ENCODE data around the gene MITF. TPM values are rescaled to one million over a fixed set of nuclear protein-coding genes. Genes with fewer than 3 reads are reported as not detected.

Gene MITF
- total and polyA plus RNA-seq, 2 donors (not counting 1 experiment from before 2014, with no cell fraction given): 0.10 TPM; not detected in 1

DNA sequence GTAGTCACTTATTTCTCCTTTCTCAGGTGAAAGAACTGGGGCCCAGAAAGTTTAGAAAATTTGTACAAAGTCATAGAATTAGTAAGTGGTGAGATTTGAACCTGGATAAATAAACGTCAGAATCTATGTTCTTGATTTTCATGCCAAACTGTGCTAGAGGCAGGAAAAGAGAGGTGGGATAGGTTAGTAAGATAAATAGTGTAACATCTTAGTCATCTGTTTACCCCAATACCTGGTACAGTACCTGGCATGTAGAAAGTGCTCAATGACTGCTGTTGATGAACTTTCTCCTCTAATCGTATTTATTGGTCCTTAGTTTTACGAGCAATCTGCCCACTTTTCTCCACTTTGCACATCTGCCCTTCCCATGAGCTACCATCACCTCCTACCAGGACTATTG is 124.9 kb downstream of the MITF start:
- H3K4me1 Mint-ChIP-seq: no peaks in the 10 kb centered on the region
- Histone ChIP-seq H4K20me1 (ENCODE audit: control insufficient read depth, insufficient read depth, low read length, poor library complexity, severe bottlenecking) (no peaks in the 10 kb centered on the region), H3K36me3 (replicated peaks in 1 of 2; ENCODE audit: control extremely low read depth in 1 of 2, control insufficient read depth in 1 of 2, extremely low read depth in 1 of 2, insufficient read depth in 2 of 2, low read length in 1 of 2) (no peaks in the 10 kb centered on the region), H3K79me2 (ENCODE audit: control insufficient read depth, insufficient read depth, low read length) (no peaks in the 10 kb centered on the region), H3K27me3 (replicated peaks in 1 of 4; ENCODE audit: control extremely low read depth in 1 of 4, control insufficient read depth in 3 of 4, insufficient read depth in 4 of 4, low read length in 3 of 4) (no peaks in the 10 kb centered on the region), H3K4me2 (replicated peaks; ENCODE audit: low read depth, low read length, poor library complexity, severe bottlenecking) (no peak overlapping the region), H3K4me1 (ENCODE audit: control insufficient read depth in 2 of 2, insufficient read depth in 2 of 2, low read length in 2 of 2) (no peaks in the 10 kb centered on the region), H3K9me3 (ENCODE audit: control extremely low read depth in 1 of 3, control insufficient read depth in 2 of 3, insufficient read depth in 1 of 3, low read length in 2 of 3) (no peaks in the 10 kb centered on the region), H3K9ac (ENCODE audit: low read length) (no peak overlapping the region), H3K4me3 (ENCODE audit: control extremely low read depth in 1 of 5, extremely low read depth in 1 of 5, insufficient read depth in 1 of 5, low read depth in 2 of 5, low read length in 4 of 5) (no peak overlapping the region), H3K27ac (ENCODE audit: low read length in 2 of 2) (no peak overlapping the region), H2AFZ (ENCODE audit: insufficient read depth, low read depth, low read length, poor library complexity, severe bottlenecking) (no peak overlapping the region)
- no peaks in the 10 kb centered on the region for H3K9me3 Mint-ChIP-seq (ENCODE audit: insufficient read depth)
- WGBS (ENCODE audit: insufficient coverage): 89% methylated on average over 3 of the region's 3 CpGs
- DNase-seq (no peak), ATAC-seq (ENCODE audit: low read depth) (no peak)
- POLR2A ChIA-PET: no interaction called here
- CTCF ChIA-PET: no interaction called here
- H3K4me3 Mint-ChIP-seq: no peak overlapping the region
- intact Hi-C loops (cut with micrococcal nuclease): no loop called here
- TF ChIP-seq, protein P1, sequence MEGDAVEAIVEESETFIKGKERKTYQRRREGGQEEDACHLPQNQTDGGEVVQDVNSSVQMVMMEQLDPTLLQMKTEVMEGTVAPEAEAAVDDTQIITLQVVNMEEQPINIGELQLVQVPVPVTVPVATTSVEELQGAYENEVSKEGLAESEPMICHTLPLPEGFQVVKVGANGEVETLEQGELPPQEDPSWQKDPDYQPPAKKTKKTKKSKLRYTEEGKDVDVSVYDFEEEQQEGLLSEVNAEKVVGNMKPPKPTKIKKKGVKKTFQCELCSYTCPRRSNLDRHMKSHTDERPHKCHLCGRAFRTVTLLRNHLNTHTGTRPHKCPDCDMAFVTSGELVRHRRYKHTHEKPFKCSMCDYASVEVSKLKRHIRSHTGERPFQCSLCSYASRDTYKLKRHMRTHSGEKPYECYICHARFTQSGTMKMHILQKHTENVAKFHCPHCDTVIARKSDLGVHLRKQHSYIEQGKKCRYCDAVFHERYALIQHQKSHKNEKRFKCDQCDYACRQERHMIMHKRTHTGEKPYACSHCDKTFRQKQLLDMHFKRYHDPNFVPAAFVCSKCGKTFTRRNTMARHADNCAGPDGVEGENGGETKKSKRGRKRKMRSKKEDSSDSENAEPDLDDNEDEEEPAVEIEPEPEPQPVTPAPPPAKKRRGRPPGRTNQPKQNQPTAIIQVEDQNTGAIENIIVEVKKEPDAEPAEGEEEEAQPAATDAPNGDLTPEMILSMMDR (IDR thresholded peaks at IDR 0.05): no peak
- no peak for TF ChIP-seq EZH2 (IDR thresholded peaks at IDR 0.05; ENCODE audit: borderline replicate concordance, insufficient read depth, low read depth, low read length, poor library complexity, severe bottlenecking)
- no peaks in the 10 kb centered on the region for H3K27me3 Mint-ChIP-seq
- H3K27ac Mint-ChIP-seq: no peak overlapping the region

DNA sequence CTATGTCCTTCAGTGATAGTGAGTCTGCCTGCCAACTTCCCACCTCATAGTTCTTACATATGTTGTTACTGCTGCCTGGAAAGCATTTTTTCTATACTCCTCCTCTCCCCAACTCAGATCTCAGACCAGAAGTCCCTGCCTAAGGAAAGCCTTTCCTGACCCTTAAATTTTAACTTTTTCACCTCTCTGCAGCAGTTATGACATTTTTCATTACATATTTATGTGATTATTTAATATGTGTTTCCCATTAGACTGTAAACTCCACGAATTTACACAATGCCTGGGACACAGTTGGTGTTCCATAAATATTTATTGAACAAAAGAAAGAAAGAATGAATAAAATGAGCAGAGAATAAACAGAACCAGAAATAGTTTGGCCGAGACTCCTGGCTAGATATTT is 125.5 kb downstream of the MITF start:
- H2AFZ ChIP-seq (ENCODE audit: insufficient read depth, low read depth, low read length, poor library complexity, severe bottlenecking): no peak overlapping the region
- H3K27me3 ChIP-seq (replicated peaks in 1 of 4; ENCODE audit: control extremely low read depth in 1 of 4, control insufficient read depth in 3 of 4, insufficient read depth in 4 of 4, low read length in 3 of 4): no peaks in the 10 kb centered on the region
- no peaks in the 10 kb centered on the region for H3K4me1 ChIP-seq (ENCODE audit: control insufficient read depth in 2 of 2, insufficient read depth in 2 of 2, low read length in 2 of 2)
- H3K9me3 ChIP-seq (ENCODE audit: control extremely low read depth in 1 of 3, control insufficient read depth in 2 of 3, insufficient read depth in 1 of 3, low read length in 2 of 3): no peaks in the 10 kb centered on the region
- no peak overlapping the region for H3K27ac Mint-ChIP-seq
- H4K20me1 ChIP-seq (ENCODE audit: control insufficient read depth, insufficient read depth, low read length, poor library complexity, severe bottlenecking): no peaks in the 10 kb centered on the region
- H3K4me3 ChIP-seq (ENCODE audit: control extremely low read depth in 1 of 5, extremely low read depth in 1 of 5, insufficient read depth in 1 of 5, low read depth in 2 of 5, low read length in 4 of 5): no peak overlapping the region
- ATAC-seq (ENCODE audit: low read depth): no peak
- H3K27me3 Mint-ChIP-seq: no peaks in the 10 kb centered on the region
- WGBS (ENCODE audit: insufficient coverage): no CpG with 5 or more reads among the region's 2 CpGs
- no peak for TF ChIP-seq EZH2 (IDR thresholded peaks at IDR 0.05; ENCODE audit: borderline replicate concordance, insufficient read depth, low read depth, low read length, poor library complexity, severe bottlenecking)
- TF ChIP-seq, protein P1 (IDR thresholded peaks at IDR 0.05): no peak
- intact Hi-C loops (cut with micrococcal nuclease): no loop called here
- DNase-seq: no peak
- no peak overlapping the region for H3K27ac ChIP-seq (ENCODE audit: low read length in 2 of 2)
- no peak overlapping the region for H3K4me2 ChIP-seq (replicated peaks; ENCODE audit: low read depth, low read length, poor library complexity, severe bottlenecking)
- H3K79me2 ChIP-seq (ENCODE audit: control insufficient read depth, insufficient read depth, low read length): no peaks in the 10 kb centered on the region
- H3K4me3 Mint-ChIP-seq: no peak overlapping the region
- CTCF ChIA-PET: no interaction called here
- no peak overlapping the region for H3K9ac ChIP-seq (ENCODE audit: low read length)
- H3K36me3 ChIP-seq (replicated peaks in 1 of 2; ENCODE audit: control extremely low read depth in 1 of 2, control insufficient read depth in 1 of 2, extremely low read depth in 1 of 2, insufficient read depth in 2 of 2, low read length in 1 of 2): no peaks in the 10 kb centered on the region
- H3K4me1 Mint-ChIP-seq: no peaks in the 10 kb centered on the region
- no peaks in the 10 kb centered on the region for H3K9me3 Mint-ChIP-seq (ENCODE audit: insufficient read depth)
- POLR2A ChIA-PET: no interaction called here
